ENCODE results near the gene AKT2. TPM values are rescaled to one million over a fixed set of nuclear protein-coding genes. Genes with fewer than 3 reads are reported as not detected.

The AKT2 gene
- total RNA-seq, 1 experiment from 2014 or later: 141 TPM

DNA sequence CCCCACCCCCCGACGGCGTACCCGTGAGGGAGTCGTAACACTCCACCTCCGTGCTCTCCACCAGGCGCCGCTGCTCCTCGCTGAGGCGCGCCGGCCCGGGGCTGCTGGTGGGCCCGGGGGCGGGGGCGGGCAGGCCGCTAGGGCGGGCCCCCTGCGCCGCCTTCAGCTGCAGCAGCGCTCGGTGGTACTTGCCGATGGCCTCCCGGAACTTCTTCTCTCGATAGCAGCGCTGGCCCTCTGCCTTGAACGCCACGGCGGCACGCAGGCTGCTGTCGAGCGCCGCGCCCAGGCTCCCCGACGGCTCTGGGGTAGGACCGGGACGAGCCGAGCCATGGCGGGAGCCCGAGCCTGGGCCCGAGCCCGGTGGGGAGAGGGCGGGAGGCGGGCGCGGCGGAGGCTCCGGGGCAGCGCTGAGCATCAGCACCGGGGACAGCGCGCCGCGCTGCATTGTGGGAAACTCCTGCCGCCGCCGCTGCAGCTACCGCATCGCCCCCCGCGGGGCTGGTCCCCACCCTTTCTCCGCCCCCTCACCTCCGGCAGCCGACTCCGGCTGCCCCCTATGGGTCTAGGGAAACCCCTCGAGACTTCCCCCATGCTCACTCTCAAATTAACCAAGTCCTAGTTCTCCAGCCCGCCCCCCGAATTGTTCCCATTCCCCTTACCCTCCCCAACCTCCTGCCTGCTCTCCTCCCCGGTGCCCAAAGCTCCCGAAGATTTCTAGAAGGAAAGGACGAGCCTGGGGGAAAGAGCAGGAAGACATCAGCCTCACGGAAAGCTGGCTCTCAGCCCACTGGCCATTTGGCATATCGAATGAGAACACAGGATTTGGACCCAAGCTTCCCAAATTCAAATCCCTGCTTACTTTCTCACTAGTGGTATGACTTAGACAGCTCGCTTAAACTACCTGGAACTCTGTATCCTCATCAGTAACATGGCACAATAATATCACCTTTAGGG lies 66.9 kb downstream of the AKT2 start, which contains the start of gene TTC9B (continued):
- TF ChIP-seq, protein P1, sequence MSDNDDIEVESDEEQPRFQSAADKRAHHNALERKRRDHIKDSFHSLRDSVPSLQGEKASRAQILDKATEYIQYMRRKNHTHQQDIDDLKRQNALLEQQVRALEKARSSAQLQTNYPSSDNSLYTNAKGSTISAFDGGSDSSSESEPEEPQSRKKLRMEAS (IDR thresholded peaks at IDR 0.05): no peak
- no peak for TF ChIP-seq SP1 (IDR thresholded peaks at IDR 0.05; ENCODE audit: low read depth)

GRCh38 chr19:40217027-40217810 lies 67.9 kb downstream of the AKT2 start:
- POLR2A ChIA-PET: interaction anchor here (0.8 to 1.8 kb wide), 3 partner anchors 16 to 69 kb away, joined by 3 to 6 read pairs (median 4); no protein-coding TSS in a partner anchor
- RAD21 ChIA-PET (ENCODE audit: low non-redundant PET in 1 of 2, low total read pairs in 2 of 2, uncharacterized antibody in 2 of 2, unreplicated experiment in 2 of 2): no interaction called here
- peak overlapping the region; percentile 87 for H3K27ac ChIP-seq (ENCODE audit: low read depth, low read length)

More at GRCh38 chr19:40217027-40217810, 67.9 kb downstream of the AKT2 start:
- no peaks in the 10 kb centered on the region for H4K20me1 ChIP-seq (ENCODE audit: insufficient read depth)
- H3K9ac ChIP-seq (ENCODE audit: low read length): peak overlapping the region; percentile 77
- H3K36me3 ChIP-seq (ENCODE audit: control insufficient read depth in 1 of 2, insufficient read depth in 2 of 2, low read length in 2 of 2): no peaks in the 10 kb centered on the region
- intact Hi-C loops (cut with micrococcal nuclease): no loop called here
- TF ChIP-seq EZH2phosphoT487 (IDR thresholded peaks at IDR 0.05; ENCODE audit: borderline replicate concordance) (no peak), SRF (IDR thresholded peaks at IDR 0.05; ENCODE audit: low read depth) (no peak), JUND (IDR thresholded peaks at IDR 0.05) (no peak), RAD21 (IDR thresholded peaks at IDR 0.05; ENCODE audit: low read depth) (peak; percentile 47), POLR2AphosphoS5 (IDR thresholded peaks at IDR 0.05; ENCODE audit: low read depth, low read length) (peak; percentile 58), TCF7L2 (IDR thresholded peaks at IDR 0.05; ENCODE audit: borderline replicate concordance, extremely low read depth, insufficient read depth, insufficient read length) (peak; percentile 37), ZFX (IDR thresholded peaks at IDR 0.05) (peak; percentile 85; the same call in 1 of the 2 replicates), CBX3 (IDR thresholded peaks at IDR 0.05; ENCODE audit: low read depth) (peak; percentile 53; the same call in 1 of the 2 replicates), EGR1 (IDR thresholded peaks at IDR 0.05; ENCODE audit: low read depth) (peak; percentile 55)
- TF ChIP-seq, protein P2, sequence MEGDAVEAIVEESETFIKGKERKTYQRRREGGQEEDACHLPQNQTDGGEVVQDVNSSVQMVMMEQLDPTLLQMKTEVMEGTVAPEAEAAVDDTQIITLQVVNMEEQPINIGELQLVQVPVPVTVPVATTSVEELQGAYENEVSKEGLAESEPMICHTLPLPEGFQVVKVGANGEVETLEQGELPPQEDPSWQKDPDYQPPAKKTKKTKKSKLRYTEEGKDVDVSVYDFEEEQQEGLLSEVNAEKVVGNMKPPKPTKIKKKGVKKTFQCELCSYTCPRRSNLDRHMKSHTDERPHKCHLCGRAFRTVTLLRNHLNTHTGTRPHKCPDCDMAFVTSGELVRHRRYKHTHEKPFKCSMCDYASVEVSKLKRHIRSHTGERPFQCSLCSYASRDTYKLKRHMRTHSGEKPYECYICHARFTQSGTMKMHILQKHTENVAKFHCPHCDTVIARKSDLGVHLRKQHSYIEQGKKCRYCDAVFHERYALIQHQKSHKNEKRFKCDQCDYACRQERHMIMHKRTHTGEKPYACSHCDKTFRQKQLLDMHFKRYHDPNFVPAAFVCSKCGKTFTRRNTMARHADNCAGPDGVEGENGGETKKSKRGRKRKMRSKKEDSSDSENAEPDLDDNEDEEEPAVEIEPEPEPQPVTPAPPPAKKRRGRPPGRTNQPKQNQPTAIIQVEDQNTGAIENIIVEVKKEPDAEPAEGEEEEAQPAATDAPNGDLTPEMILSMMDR (IDR thresholded peaks at IDR 0.05 in 2 of 3, conservative IDR thresholded peaks at IDR 0.05 in 1 of 3; ENCODE audit: borderline replicate concordance in 1 of 3, insufficient read depth in 1 of 3, low read depth in 2 of 3, low read length in 2 of 3): peak; percentile 89 to 99 (median 97)
- TF ChIP-seq, protein P1 (IDR thresholded peaks at IDR 0.05): peak; percentile 78
- ATAC-seq: peak; percentile 78
- H3K4me2 ChIP-seq (ENCODE audit: low read length): peak overlapping the region; percentile 91
- peak; percentile 69 for DNase-seq (ENCODE audit: low read depth, low spot score)
- H3K9me3 ChIP-seq (ENCODE audit: control insufficient read depth in 1 of 2, insufficient read depth in 1 of 2, low read depth in 1 of 2, low read length in 2 of 2): no peaks in the 10 kb centered on the region
- TSS peak; percentile 68 for BruUV-seq (replicated peaks)
- CTCF ChIA-PET: interaction anchor here (0.7 to 2.9 kb wide), 16 partner anchors 11 to 247 kb away, joined by 3 to 19 read pairs (median 6); partner anchors contain the start of genes MAP3K10, PSMC4 and SERTAD1
- H3K9me2 ChIP-seq (ENCODE audit: insufficient read depth): no peaks in the 10 kb centered on the region
- H2AFZ ChIP-seq (ENCODE audit: low read depth, low read length, poor library complexity, severe bottlenecking): peak overlapping the region; percentile 33
- peak overlapping the region; percentile 52 to 59 for H3K4me3 ChIP-seq (replicated peaks in 1 of 2; ENCODE audit: low read depth in 1 of 2, low read length in 2 of 2)
- H3K4me1 ChIP-seq (ENCODE audit: control insufficient read depth in 1 of 2, insufficient read depth in 2 of 2, low read length in 2 of 2): peaks cover 31 to 56% of the 10 kb centered on the region in 2 experiments
- no peaks in the 10 kb centered on the region for H3K79me2 ChIP-seq (ENCODE audit: insufficient read depth, low read length)
- no peaks in the 10 kb centered on the region for H3K27me3 ChIP-seq (ENCODE audit: insufficient read depth, low read length)
